SIG-M5 (cell line): ENCODE results near the gene OGFR.

Experiments
- DNase-seq: peaks from one replicate; lab custom pipeline; 2025; lab: John Stamatoyannopoulos, UW

OGFR gene

DNA sequence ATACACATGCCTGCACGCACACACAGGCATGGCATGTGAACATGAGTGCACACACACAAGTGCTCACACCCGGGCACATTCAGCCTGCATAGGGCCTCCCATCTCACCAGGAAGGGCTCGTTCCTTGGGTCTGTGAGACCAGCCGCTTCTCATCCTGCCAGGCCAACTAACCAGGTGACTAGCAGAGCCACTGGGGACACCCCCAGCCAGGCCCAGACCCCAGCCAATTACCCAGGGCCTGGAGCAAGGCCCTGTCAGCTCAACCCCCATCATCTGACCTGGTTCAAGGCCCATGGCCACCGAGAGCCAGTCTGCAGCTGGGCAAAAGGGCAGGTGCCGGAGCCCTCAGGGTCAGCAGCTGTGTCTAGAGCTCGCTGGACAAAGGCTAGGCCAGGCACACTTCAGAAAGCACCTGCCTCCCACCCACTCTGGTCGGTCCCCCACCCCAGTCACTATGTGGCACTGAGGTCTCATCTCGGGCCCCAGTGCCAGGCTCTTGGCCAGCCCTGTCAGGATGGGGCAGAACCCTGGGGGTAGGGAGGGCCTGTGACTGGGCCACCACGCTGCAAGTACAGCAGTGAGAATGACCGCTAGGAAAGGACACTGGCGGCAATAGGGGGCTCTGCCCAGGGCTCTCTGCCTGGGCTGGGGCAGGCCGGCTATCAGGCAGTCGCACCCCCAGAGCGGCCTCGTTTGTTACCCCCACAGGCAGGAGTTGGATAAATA, 35.1 kb upstream of the OGFR start:
- no peak for DNase-seq

DNA sequence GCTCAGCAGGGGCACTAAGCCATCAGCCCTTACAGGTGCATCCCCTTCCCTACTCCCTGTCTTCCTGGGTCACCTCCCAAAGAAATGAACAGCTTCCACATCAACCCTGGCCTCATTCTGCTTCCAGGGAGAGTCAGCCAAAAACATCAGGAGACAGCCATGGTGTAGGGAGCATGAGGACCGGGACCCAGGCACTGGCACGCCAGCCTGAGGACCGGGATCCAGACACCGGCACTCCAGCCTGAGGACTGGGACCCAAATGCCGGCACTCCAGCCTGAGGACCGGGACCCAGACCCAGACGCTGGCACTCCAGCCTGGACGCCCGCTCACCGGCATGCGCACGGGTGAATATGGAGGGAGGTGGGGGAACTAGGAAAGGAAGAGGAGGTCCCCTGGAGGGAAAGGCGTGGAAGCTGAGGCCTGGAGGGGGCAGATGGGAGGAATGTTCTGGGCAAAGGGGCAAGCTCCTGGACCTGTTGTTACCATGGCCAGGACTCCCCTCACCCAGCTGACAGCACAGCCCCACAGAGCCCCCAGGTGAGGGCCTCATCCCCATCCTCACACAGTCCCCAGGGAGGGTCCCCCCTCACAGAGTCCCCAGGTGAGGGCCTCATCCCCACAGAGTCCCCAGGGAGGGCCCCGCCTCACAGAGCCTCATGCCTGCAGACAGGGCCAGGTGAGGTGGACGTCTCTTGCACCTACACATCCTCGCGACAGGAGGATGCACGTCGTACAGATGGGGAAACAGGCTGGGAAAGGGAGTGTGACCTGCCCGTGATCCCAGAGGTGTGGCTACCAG, 34.3 kb upstream of the OGFR start:
- DNase-seq, result no peak

DNA sequence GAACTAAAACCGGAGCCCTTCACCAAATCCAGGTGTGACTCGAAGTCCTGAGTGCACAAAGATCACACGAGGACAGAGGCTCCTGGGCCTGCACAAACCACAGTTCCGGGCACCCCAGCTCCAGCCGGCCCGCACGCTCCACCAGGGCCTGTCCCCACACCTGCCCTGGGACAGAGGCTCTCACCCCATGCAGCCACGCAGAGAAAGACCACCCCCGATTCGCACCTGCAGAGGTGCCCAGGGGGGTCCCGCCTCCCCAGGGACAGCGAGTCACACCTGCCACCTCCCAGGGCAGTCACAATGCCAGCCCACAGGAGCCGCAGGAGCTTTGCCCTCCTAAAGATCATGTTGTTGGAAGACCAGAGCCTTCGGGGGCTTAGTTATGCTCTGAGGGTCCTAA, 33.7 kb upstream of the OGFR start:
- no peak for DNase-seq

DNA sequence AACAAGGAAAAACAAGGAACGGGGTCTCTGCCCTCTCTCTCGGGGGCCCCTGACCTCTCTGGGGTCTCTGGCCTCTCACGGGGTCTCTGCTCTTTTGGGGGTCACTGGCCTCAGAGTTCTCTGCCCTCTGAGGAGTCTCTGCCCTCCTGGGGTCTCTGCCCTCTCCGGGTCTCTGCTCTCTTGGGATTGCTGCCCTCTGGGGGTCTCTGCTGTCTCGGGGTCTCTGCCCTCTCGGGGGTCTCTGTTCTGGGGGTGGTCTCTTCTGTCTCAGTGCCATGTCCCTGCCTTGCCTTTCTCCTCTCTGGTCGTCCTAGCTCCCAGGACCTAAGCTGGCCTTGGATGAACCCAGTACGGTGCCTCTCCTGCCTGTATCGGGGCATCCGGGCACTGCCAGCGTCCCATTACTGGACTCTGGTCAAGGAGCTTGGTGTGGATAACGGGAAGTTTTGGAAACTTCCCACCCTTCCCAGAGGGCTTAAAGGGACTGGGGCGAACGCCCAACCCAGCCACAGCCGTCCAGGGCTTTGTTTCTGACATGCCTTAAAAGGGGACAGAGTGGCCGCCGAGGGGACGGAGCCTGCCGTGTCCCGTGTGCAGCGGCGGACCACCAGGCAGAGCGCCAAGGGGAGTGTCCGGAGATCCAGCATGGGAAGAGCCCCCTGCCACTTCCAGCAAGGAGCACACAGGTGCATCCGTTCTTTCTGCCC, 33.1 kb upstream of the OGFR start:
- DNase-seq, result no peak

DNA sequence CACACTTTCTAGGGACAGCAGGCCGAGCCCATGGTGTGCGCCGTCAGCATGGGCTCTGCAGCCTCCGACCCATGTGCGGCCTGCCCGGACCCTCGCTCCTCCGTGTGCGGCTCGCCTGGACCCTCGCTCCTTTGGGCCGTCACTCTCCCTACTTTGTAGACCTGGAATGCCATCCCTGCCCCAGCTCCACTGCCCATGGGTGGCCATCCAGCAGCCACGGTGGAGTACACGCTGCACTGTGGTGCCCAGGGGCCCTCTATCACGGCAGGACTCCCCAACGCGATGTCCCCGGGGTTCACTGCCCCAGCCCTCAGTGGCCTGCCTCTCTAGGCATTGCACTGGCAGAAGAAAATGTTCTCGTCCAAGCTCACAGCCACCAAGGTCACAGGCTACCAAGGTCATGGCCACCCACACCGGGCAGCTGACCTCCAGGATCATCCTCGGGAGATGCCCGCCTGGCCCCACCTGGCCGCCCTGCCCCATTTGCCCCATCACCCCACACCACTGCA, 32.5 kb upstream of the OGFR start:
- no peak for DNase-seq

DNA sequence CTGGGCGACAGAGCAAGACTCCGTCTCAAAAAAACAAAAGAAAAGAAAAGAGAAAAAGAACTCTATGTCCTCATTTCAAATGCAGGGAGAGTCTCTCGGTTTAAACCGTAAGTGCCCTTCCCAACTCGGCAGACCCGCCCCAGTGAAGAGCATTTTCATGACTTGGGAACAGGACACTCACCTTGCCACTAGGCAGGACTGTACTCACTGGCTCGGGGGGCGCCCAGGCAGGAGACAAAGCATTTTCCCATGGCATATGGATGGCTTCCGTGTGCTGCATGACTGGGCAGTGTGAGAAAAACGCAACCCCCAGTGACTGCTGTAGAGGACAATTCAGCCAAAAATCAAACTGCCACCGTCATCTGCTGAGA, 32.0 kb upstream of the OGFR start:
- DNase-seq, result no peak

DNA sequence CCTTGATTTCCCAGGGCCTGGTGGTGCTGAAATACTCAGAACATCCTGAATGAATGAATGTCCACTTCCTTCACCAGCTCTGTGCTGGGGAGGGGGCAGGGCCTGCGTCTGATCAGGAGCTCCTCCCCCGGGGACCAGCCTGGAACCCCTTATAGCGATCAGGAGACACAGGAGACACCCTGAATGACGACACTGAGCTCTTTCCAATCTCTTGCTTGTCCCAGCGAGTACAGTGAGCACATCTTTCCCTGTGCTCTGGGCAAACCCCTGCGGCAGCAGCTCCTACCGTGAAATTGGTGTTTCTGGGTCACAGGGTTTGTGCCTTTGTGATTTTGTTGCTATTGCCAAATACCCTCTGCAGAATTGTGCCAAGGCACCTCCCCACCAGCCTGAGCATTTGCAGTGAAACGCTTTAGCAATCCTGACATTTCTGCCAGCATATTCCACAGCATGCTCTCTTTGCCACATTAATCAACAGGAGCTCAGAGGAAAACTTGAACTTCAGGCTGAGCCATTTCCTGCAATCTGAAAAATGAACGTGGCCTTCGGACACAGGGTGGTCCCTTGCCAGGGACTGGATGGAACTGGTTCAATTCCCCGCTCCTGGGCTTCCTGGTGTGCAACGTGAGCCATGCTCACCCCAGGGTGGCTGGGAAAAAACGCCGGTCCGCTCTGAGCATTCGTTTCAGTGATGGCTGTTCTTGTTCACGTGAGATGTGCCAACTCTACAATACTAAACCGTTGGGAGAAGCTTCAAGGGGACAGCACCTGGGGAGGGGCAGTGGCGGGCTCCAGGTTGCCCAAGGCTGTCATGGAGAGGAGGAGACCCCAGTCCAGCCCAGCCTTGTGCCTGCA, 31.4 kb upstream of the OGFR start:
- DNase-seq, result no peak

DNA sequence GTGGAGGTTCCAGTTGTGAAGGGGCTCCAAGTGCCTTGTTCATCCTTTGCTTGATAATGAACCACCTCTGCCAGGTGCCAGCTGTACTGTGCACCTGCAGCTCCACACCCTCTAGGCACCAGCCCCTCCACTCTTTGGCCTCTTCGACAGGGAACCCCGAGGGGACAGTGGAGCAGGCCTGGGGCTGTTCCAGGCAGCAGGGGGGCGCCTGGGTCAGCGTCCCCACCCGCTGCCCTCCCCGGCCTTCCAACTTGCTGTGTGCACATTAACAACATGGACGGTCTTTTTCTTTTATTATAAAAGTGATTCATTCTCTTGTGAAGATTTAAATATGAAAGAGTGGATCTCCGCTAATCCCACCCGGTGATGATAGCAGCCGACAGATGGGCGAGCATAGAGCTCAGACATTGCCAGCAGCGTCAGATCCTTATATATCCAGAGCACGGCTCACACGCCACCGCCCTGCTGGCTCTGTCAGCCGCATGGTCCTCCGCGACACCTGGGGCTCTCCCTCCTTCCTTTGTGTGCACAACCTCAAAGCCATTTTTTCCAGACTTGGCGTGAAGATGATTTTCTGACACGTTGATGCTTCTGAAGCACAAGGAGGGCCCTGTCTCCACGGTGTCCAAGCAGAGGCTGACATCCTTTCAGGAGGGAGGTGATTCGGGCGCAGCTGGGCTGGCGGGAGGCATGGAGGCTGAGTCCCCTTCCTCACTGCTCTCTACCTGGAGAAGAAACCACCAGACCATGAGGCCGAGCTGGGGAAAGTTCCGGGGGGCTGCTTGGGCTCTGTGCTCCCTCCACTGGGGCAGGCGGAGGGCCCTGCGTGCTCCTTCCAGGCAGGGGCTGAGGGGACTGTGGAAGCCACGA, 30.6 kb upstream of the OGFR start:
- no peak for DNase-seq

DNA sequence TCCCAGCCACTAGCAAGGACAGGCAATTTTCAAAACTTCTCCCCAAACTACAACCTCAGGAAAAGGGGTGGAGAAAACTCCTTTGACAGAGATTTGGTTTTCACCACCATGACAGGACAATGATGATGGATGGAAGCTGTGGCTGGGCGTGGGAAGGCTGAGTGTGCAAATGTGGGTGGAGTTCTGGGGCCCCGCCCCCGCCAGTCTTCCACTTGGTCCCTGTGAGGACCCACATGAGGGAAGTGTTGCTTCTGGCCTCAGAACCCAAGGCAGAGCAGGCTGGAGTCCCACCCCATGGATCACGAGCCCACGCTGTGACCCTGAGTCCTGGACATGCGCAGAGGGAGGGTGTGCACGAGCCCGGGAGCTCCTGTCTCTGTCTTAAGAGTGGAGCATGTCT, 29.9 kb upstream of the OGFR start:
- DNase-seq, result no peak

DNA sequence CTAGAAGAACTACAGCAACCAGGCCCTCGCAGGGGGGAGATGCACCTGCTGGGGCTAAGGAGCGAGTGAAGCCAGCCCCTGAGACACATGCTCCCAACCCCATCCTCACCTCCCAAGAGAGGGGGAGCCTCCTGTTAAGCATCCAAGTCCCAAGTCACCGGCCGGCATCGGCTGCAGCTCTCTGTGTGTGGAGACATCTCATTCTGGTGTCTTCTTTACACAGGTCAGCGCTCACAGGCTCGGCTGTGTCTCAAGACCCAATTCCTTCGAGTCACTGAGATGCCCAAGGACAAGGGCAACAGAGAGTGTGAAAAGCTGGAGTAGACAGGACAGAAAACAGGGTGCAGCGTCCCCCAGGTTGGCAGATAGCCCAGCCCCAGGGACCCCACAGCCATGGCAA, 29.4 kb upstream of the OGFR start:
- no peak for DNase-seq

DNA sequence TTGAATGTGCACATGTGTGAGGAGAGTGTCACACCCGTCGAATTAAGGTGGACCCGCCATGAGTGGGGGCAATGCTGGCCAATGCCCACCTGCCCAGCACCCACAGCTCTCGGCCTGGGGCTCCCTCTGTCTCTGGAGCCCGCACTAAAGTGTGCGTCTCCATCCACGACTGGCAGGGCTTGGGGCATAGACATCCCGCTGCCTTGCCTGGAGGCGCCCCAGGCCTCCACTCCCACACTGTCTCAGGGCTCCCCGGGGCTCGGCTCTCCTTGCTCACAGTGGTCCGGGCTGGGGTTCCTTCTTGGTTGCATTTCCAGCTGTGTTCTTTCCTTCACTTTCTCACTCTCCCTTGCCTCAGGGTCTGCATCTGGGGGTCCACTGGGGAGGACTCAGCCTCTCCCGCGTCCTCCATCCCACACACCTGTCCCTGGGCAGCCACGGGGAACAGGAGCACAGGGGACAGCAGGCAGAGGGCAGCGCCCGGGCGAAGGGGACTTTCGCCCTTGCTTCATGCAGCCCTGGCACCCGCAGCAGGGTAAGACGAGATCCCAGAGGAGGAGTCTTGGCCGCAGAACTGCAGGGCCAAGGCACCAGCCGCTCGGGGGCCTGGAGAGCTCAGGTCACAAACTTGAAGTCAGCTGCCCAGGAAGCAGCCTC, 28.5 kb upstream of the OGFR start:
- DNase-seq, result no peak

DNA sequence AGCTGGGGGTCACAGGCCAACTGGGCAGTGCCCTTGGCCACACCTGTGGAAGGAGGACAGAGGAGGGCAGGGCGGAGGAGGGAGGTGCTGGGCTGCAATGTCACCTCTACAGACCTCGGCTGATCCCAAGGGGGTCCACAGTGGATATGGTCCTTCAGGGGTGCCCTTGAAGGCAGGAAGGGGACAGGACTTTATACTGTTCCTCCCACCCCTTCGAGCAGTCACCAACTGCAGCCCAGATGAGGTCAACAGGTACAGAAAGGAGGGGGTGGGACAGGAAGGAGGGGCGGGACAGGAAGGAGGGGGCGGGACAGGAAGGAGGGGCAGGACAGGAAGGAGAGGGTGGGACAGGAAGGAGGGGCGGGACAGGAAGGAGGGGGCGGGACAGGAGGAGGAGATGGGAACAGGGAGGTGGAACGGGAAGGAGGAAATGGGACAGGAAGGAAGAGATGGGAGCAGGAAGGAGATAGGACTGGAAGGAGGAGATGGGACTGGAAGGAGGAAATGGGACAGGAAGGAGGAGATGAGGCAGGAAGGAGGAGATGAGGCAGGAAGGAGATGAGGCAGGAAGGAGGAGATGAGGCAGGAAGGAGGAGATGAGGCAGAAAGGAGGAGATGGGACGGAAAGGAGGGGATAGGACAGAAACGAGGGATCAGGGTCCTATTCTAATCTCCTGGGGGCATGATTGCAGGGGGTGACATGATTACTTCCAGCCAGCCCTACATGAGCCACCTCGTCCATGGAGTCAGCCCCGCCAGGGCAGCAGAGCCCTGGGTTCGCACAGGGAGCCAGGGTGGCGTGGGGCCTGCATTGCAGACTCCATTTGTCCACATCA, 27.7 kb upstream of the OGFR start:
- no peak for DNase-seq

DNA sequence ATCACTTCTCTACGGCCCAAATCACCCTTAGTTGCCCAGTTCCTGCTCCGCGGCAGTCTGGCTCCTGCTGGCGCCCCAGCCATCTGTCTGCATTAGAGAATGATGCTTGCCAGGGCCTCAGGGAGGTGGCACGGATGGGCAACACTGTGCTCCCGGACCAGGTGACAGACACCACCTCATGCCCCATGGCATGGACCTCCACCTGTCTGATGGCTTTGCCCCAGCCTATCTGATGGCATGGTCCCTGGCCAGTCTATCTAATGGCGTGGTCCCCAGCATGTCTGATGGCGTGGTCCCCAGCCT, 27.2 kb upstream of the OGFR start:
- DNase-seq, result no peak

DNA sequence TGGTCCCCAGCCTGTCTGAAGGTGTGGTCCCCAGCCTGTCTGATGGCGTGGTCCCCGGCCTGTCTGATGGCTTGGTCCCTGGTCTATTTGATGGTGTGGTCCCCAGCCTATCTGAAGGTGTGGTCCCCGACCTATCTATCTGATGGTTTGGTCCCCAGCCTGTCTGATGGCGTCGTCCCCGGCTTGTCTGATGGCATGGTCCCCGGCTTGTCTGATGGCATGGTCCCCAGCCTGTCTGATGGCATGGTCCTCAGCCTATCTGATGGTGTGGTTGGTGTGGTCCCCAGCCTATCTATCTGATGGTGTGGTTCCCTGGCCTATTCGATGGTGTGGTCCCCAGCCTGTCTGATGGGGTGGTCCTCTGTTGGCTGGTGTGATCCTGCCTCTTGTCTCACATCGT, 26.6 kb upstream of the OGFR start:
- no peak for DNase-seq

DNA sequence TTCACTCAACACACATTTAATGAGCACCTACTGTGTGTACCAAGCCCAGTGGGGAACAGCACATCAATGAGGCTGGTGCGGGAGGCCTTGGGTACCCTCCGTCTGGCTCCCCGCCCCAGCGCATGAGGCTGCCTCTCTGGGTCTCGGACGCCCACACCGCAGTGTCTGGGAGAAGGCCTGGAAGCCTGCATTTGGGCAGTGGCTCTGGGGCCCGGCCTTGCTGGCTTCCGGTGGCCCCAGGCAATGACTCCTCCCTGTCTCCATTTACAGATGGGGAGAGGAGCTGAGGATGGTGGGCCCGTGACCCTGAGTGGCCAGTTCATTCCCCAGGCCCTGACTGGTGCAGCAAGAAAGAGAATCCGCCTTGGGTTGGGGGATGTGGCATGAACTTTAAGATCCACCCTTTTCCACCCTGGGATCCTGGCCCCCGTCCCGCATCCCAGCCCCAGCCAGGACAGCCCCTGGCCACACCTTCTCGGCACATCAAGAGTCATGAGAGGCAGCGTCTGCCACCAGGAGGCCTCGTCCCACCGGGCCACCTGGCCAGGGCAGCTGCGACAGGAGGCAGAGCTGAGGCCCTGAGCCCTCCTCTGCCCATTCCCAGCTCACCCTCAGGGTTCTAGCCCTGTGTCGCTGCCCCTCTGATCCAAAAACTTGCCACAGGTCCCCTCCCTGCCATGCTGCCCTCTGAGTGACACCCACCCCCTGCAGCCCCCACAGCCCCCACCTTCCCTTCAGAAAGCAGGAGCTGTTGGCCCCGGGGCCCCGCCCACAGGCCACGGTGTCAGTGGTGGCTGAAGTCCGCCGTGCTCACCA, 25.8 kb upstream of the OGFR start:
- DNase-seq, result no peak

DNA sequence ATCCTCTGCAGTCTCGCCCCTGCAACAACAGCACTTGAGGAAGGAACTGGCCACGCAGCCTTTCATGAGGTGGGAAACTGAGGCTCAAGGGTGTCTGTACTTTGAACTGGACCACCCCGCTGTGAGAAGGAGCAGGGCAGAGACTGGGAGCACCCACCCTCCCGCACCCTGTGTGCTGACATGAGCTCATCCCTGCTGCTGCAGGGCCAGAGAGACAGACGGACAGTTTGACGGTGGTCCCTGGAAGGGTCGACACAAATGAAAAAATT, 25.3 kb upstream of the OGFR start:
- DNase-seq, result no peak

DNA sequence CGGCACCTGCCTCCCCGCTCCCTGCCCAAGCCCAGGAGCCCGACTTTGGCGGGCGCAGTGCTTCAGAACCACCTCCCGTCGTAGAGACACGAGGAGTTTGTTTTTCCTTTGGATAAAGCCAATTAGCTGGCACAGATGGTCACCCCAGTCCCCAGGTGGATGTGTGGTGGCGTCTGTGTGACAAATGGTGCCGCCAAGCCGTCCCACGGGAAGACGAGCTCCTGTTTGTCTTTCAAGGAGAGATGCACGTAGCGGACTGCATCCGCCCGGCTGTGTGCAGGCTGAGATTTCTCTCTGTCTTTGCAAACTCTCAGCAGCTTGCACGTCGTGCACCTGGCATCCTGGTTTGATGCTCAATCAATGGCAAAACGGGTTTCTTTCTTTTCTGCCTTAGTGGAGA, 24.4 kb upstream of the OGFR start:
- no peak for DNase-seq

DNA sequence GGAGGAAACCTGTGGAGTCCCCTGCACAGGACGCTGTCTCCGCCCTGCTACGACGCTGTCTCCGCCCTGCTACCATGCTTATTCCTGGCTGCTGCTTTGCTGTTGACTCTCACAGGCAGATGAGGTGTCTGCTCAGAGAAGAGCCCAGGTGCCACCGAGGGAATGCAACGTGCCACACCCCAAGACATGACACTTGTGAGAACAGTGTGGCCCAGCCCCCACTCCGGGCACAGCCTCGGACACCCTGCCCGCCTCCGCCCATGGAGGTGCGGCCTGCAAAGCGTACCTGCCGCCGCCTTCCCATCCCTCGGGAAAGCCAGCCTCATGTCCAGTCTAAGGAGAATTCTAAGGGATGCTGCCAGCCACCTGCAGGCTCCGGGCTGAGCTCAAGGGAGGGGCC, 23.9 kb upstream of the OGFR start:
- DNase-seq, result no peak
